Adipose tissue (tissue), 3 donors: ENCODE results near the gene UBE2J1. TPM values are rescaled to one million over a fixed set of nuclear protein-coding genes. Genes with fewer than 3 reads are reported as not detected.

Experiments used
- H3K27ac ChIP-seq: one replicate; pipeline ENCODE4 v1.5.1; 2013; ENCODE audit warnings: low read depth, low read length
- WGBS, 3 donors: extraction: QIAGEN DNeasy Blood & Tissue Kit; methylation state at CpG; one replicate each; pipeline ENCODE4 v1.1.7; 2013; 5-methylcytosine and 5-hydroxymethylcytosine counted together
- polyA plus RNA-seq, 3 donors: library from polyadenylated mRNA; stranded (reverse); fragments of 200-250 nt; gene quantifications; one replicate each; pipeline ENCODE4 v1.2.3, GENCODE V29; 2013
- donor health status: healthy with polysubstance abuse.
- donor health status: Bipolar disorder and iron deficiency.
- donor health status: healthy.

UBE2J1 gene
- polyA plus RNA-seq, 3 donors, result 24.2 to 37.5 (median 26.0) TPM

DNA sequence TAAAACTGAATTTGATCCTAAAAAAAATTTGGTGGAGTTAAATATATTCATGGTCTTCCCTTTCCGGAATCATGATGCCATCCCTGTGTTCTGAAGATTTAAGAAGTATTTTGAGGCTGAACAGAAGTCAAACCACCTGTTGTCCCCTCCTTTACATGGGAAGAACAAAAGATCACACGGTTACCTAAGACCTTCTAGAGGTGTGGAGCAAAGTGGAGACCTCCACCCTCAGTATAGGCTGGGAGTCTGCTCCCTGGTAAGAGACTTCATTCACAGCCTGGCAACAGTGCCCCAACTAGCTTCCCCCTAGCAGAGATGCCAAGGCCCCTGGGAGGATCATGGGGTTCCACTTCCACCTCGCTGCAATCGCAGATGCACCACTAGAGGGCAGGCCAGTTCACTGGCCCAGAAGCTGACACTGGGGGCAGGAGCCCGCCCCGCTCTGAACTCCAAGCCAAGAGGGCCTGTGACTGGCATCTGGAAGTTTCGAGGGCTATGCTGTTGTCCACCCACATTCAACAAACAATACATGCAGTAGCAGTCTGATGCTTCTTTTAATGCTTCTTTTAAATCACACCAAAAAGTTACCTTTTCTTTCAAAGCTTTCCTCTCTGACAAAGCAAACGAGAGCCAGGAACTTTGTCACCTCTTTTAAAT, 19.5 kb upstream of the UBE2J1 start:
- 29 to 33% (median 33%) methylated on average over 8 of the region's 8 CpGs for WGBS, 3 donors
- no peak overlapping the region for H3K27ac ChIP-seq

DNA sequence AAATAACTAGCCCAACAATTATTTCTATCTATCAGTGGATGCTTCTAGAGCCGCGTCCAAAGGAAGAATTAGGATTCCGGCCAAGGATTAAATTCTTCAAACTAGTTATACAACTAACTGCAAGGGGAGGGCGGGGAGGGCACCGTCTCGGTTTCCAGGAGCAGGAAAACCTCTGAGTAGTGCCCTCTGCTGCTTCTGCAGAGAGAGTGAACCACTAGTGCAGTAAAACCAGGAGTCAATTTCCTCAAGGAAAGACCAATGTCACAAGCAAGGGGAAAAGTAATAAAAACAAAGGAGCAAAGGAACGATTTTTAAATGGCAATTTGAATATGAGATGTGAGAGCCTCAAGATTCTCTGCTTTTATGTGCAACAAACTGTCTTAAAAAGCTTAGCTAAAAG, 16.5 kb upstream of the UBE2J1 start:
- H3K27ac ChIP-seq, result no peak overlapping the region
- 3 to 15% (median 14%) methylated on average over 7 of the region's 7 CpGs for WGBS, 3 donors

DNA sequence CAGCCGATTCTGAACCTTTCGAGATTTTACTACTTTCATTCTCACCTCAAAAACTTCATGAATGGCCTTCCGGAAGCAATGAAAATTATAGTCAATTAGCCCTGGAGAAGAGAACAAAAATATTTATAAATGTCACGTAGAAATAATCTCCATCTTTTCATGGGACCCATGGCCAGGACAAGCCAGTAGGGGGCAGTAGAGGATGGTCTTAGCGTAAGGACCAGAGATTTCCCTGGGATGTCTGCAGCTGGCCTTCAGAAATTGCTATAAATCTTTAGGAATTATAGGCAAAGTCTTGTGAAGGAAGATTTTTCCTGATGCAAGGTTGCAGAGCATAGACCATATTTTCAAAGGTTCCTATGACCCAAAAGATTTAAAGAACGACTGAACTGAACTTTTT, 15.6 kb upstream of the UBE2J1 start:
- WGBS, 3 donors, result 28 to 37% (median 30%) methylated on average over 6 of the region's 6 CpGs
- H3K27ac ChIP-seq, result no peak overlapping the region

DNA sequence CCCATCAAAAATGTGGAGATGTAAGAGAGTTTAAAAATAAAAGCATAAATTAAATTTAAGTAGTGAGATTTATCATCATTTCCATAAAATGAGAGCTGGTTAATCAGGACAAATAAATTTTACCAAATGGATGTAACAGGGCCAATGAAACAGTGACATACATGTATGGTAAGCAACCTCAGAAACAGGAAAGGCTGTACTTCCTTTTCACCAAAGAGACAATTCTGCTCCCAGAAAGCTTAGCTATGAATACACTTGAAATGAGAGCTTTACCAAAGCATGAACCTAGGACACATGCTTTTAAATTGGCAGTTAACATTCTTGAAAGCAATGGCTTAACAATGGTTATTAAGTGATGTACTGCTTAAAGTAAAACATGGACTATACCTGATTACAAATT, 12.1 kb upstream of the UBE2J1 start:
- H3K27ac ChIP-seq, result no peak overlapping the region

DNA sequence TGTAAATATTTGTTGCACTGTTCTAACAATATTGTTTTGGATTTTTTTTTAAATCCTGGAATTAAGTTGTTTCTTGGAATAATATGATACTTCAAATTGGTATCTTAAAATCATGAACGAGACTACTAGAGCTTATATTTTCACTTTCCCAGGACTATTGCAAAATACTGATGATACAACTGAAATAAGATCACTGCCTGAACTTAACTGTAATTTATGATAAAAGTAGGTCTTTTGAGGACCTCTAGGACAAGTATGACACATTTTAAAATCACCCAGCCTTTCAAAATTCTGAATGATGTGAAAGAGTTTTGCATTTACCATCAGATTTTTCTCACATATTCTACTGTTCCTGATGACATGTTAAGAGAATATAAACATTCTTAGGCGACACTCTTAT, 8.6 kb upstream of the UBE2J1 start:
- no peak overlapping the region for H3K27ac ChIP-seq
- WGBS, 3 donors, result 65 to 92% (median 74%) methylated on average over 2 of the region's 2 CpGs

DNA sequence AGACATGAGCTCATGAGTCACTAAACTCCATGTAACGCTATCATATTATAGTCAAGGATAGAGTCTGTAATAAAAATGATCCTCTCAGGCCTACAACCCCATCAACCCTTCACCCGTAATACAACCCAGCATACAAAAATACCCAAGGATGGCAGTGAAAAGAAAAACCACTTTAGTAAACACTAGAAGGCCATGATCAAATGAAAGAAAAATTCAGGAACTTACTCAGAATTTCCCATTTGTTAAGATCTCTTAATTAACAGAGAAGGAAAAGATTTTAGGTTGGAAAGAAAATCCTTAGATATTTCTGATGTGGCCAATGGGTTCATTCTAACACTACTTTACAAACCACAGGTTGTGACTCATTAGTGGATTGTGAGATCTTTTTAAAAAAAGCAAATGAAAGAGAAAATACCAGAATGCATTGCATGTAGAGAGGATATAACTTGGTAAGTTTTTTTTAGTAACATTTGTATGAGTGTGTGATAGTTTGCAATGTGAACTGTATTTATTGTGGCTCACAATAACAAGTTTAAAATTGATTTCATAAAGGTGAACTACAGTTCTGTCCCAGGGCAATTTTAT, 8.0 kb upstream of the UBE2J1 start:
- 97 to 99% (median 97%) methylated on average over 2 of the region's 2 CpGs for whole genome bisulfite sequencing, 3 donors
- no peak overlapping the region for H3K27ac ChIP-seq

DNA sequence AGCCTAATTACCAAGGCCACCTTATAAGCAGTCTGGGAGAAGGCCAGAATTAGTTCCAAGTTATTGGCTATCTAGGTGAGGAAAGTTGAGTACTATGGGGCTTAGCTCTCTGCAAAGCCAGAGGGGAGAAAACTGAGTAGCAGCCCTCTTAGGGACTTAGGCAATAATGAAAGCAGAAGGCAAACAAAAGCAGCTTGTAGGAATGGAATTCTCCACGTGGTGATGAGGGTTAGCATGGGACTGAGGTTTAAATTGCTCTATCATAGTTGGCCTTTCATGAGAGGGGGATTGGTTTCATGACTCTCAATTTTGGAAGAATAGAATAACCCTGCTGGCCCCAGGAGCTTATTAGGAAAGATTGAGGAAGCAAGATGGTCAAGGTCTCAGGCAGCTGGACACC, 7.0 kb upstream of the UBE2J1 start:
- H3K27ac ChIP-seq, result no peak overlapping the region
- 3 to 18% (median 6%) methylated on average over 1 of the region's 1 CpG for WGBS, 3 donors

DNA sequence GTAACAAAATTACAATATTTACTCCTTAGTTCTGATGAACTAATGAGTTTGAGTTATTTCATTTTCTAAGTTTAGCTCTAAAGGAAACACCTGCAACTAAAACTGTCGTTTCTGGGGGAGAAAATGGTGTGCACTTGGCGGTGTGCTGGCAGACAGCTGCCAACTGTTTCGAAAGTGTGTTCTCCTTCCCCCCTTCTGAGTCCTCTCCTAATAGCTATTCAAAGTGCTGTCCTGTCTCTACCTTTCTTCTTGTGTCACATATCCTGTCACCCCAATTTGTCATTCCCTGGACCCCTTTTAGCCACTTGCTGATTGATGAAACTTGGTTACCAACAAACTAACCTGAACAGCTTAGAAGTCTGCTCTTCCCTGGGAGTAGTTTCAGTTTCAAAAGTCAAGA, 4.9 kb upstream of the UBE2J1 start:
- H3K27ac ChIP-seq, result no peak overlapping the region
- 17 to 48% (median 33%) methylated on average over 3 of the region's 3 CpGs for whole genome bisulfite sequencing, 3 donors

DNA sequence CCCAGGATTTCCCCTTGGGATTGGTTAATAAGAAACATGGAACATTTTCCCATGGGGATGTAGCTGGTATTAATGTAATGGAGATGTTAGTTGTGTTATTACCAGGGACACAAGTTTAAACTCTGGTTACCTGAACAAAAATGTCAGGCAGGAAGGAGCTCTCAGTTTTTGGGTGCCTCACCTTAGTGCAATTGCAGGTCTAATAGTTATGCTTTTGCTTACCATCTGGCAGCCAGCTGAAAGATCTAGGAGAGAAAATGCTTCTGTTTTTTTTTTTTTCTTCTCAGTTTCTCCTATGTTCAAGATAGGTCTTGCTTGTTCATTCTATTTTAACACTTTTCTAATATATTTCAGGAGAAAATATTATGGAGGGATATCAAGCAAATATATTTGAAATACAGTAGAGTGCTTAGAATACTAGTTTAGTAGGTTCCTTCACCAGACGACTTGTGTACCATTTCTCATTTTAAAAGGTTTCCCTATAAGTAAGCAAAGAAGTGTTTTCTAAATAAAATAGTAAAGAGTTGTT, 4.2 kb upstream of the UBE2J1 start:
- no peak overlapping the region for H3K27ac ChIP-seq
- 29 to 72% (median 45%) methylated on average over 1 of the region's 1 CpG for WGBS, 3 donors

DNA sequence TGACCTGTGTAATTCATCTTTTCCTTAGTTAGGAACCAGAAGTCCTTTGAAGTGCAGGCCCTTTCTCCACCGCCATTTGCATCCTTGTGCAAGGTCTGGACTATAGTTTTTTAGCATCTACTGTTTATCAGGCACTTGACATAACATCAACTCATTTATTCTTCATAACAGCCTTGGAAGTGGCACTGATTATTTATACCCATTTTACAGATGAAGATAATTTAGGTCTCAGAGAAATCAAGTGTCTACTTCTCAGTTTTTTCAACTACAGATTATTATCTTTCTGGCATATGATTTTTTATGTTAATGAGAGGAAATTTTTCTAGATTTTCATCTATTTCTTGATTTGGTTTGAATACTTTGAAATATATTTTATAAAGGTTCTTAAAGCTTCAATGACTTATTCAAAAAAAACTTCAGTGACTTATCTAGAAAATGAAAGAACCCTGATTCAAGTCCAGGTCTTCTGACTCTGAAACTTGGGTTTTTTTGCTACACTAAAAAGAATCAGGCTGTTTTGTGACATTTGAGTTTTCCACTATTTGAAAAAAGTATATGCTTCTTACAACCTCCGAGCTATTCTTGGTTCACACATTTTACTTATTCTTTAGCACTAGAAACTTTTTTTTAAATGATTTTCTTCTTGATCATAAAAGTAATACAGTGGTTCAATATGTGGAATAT, 3.1 kb upstream of the UBE2J1 start:
- 88 to 92% (median 89%) methylated on average over 2 of the region's 2 CpGs for WGBS, 3 donors
- no peak overlapping the region for H3K27ac ChIP-seq

DNA sequence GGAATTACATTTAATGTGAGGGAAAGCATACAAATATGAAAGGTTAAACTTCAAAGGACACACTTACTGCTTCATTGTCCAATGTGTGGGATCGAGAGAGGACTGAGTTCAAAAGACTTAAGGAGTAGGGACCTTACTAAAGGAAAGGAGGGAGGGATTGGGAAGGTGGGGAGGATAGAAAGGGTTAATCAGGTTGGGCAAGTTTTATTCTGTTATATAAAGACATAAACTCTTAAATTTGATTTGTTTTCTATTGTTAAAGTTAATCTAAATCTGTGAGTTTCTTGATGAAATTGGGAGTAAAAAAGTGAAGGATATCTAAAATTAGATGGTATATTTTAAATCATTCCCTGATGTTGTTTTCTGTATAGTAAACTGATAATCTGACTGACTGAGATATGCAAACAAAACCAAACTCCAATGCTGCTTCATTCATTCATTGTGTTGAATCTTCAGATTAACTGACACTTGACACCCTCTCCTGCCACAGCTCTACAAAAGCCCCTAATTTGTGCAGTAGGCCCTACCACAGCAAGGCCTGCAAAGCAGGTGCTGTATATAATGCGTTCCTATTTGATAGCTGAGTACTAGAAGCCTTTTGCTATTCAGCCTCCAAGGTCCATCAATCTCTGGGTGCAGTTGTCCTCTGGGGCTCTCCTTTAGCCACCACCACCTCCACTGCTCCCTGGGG, 1.3 kb upstream of the UBE2J1 start:
- 81 to 94% (median 84%) methylated on average over 2 of the region's 2 CpGs for WGBS, 3 donors
- H3K27ac ChIP-seq, result no peak overlapping the region

DNA sequence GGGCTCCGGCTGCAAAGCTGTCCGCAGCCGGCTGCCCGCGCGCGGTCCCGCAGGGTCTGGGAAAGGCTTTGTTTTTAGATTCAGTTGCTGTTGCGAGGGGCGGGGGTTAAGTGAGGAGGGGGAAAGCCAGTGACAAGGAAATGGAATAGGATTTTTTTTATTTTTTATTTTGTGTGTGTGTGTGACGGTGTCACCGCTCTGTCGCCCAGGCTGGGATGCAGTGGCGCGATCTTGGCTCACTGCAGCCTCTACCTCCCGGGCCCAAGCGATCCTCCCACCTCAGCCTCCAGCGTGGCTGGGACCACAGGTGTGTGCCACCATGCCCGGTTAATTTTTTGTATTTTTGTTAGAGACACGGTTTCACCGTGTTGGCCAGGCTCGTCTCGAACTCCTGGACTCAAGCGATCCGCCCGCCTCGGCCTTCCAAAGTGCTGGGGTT, 615 bp upstream of the UBE2J1 start:
- peak overlapping the region; percentile 93 for H3K27ac ChIP-seq
- WGBS, 3 donors, result 34 to 46% (median 40%) methylated on average over 27 of the region's 27 CpGs

DNA sequence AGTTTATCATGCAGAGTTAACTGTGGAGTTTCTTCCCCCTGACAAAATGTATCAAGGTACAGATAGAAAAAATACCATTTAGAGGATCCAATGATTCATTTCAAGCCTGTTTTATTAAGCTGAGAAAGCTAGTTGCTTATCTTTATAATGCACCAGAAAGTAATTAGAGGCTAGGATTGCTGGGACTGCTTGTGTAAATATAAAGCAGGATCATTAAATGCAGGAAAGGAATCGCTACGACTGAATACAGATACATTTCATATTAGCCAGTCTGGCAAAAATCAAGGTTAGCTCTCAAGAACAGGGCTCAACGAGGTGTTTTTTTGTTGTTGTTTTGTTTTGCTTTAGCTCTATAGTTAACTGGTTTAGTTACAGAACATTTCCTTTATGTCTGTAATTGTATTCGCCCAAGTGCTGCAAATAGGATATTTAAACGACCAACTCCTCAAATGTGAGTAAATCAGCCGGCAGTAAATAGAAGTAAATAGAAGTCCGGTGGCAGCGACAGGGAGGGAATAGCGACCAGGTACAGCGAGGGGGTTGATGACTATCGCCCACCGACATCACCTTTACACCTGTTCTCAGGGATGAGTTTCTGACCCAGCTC, 748 bp downstream of the UBE2J1 start:
- WGBS, 3 donors, result 0 to 1% (median 1%) methylated on average over 12 of the region's 12 CpGs
- H3K27ac ChIP-seq, result no peak overlapping the region

DNA sequence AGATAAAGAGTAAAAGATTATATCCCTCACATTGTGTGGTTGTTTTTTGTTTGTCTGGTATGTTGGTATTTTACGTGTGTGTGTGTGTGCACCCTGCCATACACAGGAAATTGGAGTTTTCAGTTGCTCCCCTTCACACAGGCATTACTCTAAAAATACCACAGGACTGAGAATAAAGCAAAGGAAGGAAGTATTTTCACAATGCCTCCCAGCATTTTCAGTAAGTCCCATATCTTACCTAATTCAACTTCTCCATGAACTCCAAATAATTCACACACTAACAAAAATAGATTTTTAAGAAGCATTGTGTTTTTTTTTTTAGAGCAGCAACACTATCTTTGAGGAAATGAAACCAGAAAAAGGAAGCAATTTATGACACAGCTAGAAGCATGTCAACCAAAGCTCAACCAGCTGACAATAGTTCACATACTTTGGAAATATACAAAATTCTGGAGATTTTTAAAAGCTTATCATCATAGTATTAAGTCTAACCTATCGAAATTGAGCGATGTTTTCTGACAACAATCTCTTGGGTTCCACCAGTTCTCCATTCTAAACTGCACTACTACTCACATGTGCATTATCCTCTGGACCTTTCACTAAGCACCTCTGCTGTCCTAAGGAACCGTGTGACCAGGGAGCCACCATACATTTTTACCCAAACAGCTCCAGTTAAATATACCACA, 2.1 kb downstream of the UBE2J1 start:
- 27 to 31% (median 30%) methylated on average over 4 of the region's 4 CpGs for WGBS, 3 donors
- no peak overlapping the region for H3K27ac ChIP-seq

DNA sequence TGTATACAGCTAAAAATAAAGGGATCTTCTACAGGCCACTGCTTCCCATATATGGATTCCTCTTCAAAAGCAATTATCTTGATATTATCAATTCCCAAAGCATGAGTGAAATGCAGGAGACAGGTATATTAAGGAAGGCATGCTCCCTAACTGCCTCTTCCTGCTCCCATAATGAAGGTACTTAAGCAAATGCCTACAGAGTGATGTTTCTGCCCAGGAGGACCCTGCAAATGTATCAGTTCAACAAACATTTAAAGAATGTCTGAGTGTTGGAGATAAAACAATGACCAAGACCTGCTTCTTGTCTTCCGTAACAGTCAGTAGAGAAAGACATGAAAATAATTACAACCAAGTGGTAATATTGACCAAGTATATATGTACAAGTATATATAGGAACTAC, 4.2 kb downstream of the UBE2J1 start:
- WGBS, 3 donors, result 93 to 100% (median 97%) methylated on average over 1 of the region's 1 CpG
- no peak overlapping the region for H3K27ac ChIP-seq

DNA sequence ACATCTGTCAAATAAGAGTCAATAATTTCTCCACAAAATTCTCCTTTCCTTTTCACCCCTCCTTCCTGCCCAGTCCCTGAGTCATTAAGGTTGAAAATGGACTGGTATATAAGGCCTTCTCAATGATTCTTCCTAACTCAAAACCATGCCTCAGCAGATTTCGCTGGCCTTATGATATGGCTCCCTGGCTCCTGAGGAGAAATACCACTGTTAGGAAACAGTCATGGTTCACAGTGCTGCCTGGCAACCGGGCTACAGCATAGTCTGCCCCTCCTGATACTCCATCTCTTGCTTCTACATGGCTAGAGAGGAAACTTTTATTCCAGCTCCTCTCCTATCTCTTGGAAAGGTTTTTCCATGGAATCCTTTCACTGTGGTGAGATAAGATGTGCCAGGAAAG, 4.7 kb downstream of the UBE2J1 start:
- 54 to 63% (median 62%) methylated on average over 2 of the region's 2 CpGs for WGBS, 3 donors
- no peak overlapping the region for H3K27ac ChIP-seq

DNA sequence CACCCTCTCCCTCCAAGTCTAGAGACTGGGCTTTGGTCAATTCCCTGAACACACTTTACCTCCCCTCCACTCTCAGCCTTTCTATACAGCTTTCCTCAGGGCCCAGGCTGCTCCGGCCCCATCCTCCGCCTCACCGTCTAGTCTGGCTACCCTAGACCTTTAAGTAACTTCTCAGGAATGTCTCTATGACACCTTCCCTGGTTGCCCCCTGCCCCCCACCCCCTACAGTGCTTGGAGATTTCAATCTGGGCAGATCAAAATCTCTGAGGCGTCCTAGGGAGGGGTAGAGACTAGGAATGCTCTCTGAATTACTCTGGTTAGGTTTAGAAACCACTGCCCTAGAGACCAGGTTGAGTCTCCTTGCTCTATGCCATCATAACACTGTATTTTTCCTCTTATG, 6.1 kb downstream of the UBE2J1 start:
- no peak overlapping the region for H3K27ac ChIP-seq
- WGBS, 3 donors, result 89 to 92% (median 90%) methylated on average over 4 of the region's 4 CpGs

DNA sequence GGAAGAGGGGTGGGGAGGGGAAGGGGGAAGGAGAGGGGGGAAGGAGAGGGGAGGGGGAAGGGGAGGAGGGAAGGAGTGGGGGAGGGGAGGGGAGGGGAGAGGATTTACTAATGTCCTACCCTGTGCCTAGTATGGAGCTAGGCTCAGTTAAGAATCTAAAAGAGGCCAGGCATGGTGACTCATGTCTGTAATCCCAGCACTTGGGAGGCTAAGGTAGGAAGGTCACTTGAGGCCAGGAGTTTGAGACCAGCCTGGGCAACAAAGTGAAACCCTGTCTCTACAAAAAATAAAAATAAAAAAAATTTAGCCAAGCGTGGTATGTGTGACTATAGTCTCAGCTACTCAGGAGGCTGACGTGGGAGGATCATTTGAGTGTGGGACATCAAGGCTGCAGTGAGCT, 13.0 kb downstream of the UBE2J1 start:
- 92 to 96% (median 95%) methylated on average over 2 of the region's 2 CpGs for WGBS, 3 donors

More for the DNA sequence above, 13.0 kb downstream of the UBE2J1 start:
- no peak overlapping the region for H3K27ac ChIP-seq
